ENCODE data around the gene MRPS23. TPM values are rescaled to one million over a fixed set of nuclear protein-coding genes. Genes with fewer than 3 reads are reported as not detected.

The MRPS23 gene
- total RNA-seq, 1 donor from 2014 or later: 6.9 TPM

DNA sequence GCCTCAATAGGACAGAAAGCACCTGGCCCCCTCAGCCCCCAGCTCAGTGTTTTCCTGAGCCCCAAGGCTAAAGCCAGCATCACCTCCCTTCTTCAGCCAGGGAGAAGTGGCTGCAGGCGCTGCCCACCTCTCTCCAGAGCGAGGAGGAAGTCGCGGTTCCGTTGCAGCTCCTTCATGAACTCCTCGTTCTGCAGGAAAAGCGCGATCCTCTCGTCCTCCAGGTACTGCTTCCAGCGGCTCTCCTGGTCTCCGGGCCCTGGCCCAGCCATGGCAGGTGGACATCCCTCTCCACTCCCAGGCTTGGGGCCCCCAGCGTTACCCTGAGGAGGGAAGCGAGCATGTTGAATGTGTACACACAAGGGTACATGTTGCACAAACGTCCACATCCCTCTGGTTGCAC, 22.7 kb upstream of the MRPS23 start:
- H3K27me3 ChIP-seq: no peaks in the 10 kb centered on the region
- DNase-seq (ENCODE audit: extremely low spot score in 2 of 2): no peak
- H3K9me3 ChIP-seq: no peaks in the 10 kb centered on the region
- peaks cover 81% of the 10 kb centered on the region for H3K4me1 ChIP-seq
- H3K4me3 ChIP-seq: no peak overlapping the region
- TF ChIP-seq, protein P1, sequence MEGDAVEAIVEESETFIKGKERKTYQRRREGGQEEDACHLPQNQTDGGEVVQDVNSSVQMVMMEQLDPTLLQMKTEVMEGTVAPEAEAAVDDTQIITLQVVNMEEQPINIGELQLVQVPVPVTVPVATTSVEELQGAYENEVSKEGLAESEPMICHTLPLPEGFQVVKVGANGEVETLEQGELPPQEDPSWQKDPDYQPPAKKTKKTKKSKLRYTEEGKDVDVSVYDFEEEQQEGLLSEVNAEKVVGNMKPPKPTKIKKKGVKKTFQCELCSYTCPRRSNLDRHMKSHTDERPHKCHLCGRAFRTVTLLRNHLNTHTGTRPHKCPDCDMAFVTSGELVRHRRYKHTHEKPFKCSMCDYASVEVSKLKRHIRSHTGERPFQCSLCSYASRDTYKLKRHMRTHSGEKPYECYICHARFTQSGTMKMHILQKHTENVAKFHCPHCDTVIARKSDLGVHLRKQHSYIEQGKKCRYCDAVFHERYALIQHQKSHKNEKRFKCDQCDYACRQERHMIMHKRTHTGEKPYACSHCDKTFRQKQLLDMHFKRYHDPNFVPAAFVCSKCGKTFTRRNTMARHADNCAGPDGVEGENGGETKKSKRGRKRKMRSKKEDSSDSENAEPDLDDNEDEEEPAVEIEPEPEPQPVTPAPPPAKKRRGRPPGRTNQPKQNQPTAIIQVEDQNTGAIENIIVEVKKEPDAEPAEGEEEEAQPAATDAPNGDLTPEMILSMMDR (IDR thresholded peaks at IDR 0.05): no peak
- TF ChIP-seq POLR2A (IDR thresholded peaks at IDR 0.05): no peak
- TF ChIP-seq POLR2AphosphoS5 (IDR thresholded peaks at IDR 0.05; ENCODE audit: insufficient read depth in 1 of 2, low read depth in 1 of 2): no peak
- intact Hi-C loops (cut with DNase I): loop anchor here (5.0 kb wide), 1 partner anchor 115 kb away; the partner anchor contains the start of gene VEZF1
- H3K27ac ChIP-seq: peak overlapping the region; percentile 82
- peaks cover 0 to 11% of the 10 kb centered on the region in 2 donors for H3K36me3 ChIP-seq

DNA sequence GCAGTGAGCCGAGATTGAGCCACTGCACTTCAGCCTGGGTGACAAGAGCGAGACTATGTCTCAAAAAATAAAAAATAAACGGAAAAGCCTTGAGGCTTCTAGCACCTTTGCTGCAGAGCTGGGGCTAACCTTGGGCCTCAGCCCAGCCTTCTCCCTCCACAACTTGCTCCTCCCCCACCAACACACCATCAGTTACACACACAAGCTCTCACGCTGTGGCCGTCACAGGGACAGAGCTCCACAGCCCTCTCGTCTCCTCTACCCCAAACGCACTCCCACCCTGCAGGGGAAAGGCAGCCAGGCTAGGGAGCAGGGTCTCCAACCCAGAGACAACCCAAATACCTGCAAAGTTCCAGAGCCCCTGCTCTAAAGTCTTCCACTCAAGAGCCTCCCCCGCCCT, 22.0 kb upstream of the MRPS23 start:
- peaks cover 0 to 11% of the 10 kb centered on the region in 2 donors for H3K36me3 ChIP-seq
- H3K4me3 ChIP-seq: no peak overlapping the region
- no peaks in the 10 kb centered on the region for H3K9me3 ChIP-seq
- TF ChIP-seq POLR2AphosphoS5 (IDR thresholded peaks at IDR 0.05; ENCODE audit: insufficient read depth in 1 of 2, low read depth in 1 of 2) (no peak), POLR2A (IDR thresholded peaks at IDR 0.05) (no peak)
- TF ChIP-seq, protein P1 (IDR thresholded peaks at IDR 0.05): no peak
- intact Hi-C loops (cut with DNase I): loop anchor here (5.0 kb wide), 1 partner anchor 115 kb away; the partner anchor contains the start of gene VEZF1
- H3K4me1 ChIP-seq: peaks cover 86% of the 10 kb centered on the region
- peak overlapping the region; percentile 2 for H3K27ac ChIP-seq
- no peaks in the 10 kb centered on the region for H3K27me3 ChIP-seq
- DNase-seq (ENCODE audit: extremely low spot score in 2 of 2): no peak

DNA sequence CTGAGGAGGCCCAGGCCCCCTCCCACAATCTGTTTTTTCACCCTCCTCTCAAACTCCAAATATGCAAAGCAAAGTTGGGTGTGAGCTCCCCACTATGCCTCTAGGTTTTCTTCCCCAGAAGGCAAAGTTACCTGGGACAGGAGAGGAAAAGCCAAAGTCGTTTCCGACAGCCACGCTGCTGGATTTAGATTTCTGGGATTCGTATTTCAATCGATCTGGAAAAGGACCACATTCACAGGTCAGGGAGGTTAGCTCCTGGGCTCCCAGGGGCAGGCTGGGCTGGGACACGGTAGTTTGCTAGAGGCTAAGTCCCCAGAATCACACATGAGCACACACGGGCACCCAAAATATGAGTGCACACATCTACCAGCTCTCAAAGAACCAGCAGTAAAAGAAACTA, 21.3 kb upstream of the MRPS23 start:
- Histone ChIP-seq H3K4me1 (peaks cover 80% of the 10 kb centered on the region), H3K4me3 (no peak overlapping the region), H3K27ac (no peak overlapping the region), H3K36me3 (peaks cover 0 to 11% of the 10 kb centered on the region in 2 donors), H3K9me3 (no peaks in the 10 kb centered on the region), H3K27me3 (no peaks in the 10 kb centered on the region)
- intact Hi-C loops (cut with DNase I): loop anchor here (5.0 kb wide), 1 partner anchor 116 kb away; the partner anchor contains the start of gene VEZF1
- TF ChIP-seq POLR2A (IDR thresholded peaks at IDR 0.05) (no peak), POLR2AphosphoS5 (IDR thresholded peaks at IDR 0.05; ENCODE audit: insufficient read depth in 1 of 2, low read depth in 1 of 2) (no peak)
- TF ChIP-seq, protein P1 (IDR thresholded peaks at IDR 0.05): no peak
- DNase-seq (ENCODE audit: extremely low spot score in 2 of 2): no peak

DNA sequence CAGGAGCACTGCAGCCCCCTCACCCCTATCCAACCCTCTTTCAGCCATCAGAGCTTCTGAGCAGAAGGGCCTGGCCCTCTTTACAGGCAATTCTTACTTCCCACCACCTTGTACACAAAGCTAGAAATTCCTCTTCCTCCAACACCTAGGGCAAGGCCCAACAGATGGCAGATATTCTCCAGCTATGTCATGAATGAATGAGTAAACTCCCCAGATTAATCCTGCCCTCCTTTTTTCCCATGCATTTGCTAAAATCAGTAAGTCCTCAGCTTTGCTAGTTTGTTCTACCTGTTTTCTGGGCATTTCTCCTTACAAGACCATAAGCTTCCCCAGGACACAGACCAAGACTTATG, 20.4 kb upstream of the MRPS23 start:
- Histone ChIP-seq H3K27me3 (no peaks in the 10 kb centered on the region), H3K4me1 (peaks cover 71% of the 10 kb centered on the region), H3K36me3 (peaks cover 0 to 18% of the 10 kb centered on the region in 2 donors), H3K9me3 (no peaks in the 10 kb centered on the region), H3K27ac (peak overlapping the region; percentile 88), H3K4me3 (no peak overlapping the region)
- TF ChIP-seq, protein P1 (IDR thresholded peaks at IDR 0.05): no peak
- no peak for TF ChIP-seq POLR2AphosphoS5 (IDR thresholded peaks at IDR 0.05; ENCODE audit: insufficient read depth in 1 of 2, low read depth in 1 of 2)
- TF ChIP-seq POLR2A (IDR thresholded peaks at IDR 0.05): no peak
- no peak for DNase-seq (ENCODE audit: extremely low spot score in 2 of 2)
- intact Hi-C loops (cut with DNase I): loop anchor here (5.0 kb wide), 1 partner anchor 117 kb away; the partner anchor contains the start of gene VEZF1

DNA sequence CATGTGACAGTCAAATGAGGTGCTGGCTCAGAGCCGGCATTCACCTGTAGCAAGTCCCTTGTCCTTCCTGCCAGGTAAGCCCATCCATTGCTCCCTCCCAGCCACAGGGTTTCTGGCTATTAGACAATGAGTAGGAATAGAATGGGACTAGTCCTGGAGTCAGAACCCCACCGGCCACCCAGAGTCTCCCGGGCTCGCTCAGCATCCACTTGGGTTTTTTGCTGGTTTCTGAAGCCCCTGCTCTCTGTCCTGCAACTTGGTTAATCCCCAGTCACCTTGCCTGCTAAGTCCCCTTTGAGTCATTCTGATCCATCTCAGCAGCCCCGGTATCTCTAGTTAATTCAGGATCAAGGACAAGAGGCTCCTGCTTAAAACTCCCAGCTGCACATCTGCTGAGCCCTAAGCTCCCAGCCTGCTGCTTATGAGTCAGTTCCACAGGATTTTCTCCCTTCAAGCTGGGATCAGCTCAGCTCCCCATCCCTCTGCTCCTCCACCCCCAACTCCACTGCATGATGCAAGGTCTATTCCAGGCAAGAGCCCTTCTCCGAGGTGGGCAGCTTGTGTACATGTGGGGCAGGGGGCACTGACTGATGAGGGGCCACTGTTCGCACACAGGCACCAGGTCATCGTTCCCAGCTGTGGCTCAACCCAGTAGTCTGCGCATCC, 19.9 kb upstream of the MRPS23 start:
- Histone ChIP-seq H3K4me3 (no peak overlapping the region), H3K27me3 (no peaks in the 10 kb centered on the region), H3K9me3 (no peaks in the 10 kb centered on the region), H3K4me1 (peaks cover 66% of the 10 kb centered on the region), H3K36me3 (peaks cover 0 to 23% of the 10 kb centered on the region in 2 donors), H3K27ac (peak overlapping the region; percentile 88)
- no peak for TF ChIP-seq POLR2AphosphoS5 (IDR thresholded peaks at IDR 0.05; ENCODE audit: insufficient read depth in 1 of 2, low read depth in 1 of 2)
- no peak for TF ChIP-seq POLR2A (IDR thresholded peaks at IDR 0.05)
- TF ChIP-seq, protein P1 (IDR thresholded peaks at IDR 0.05): no peak
- intact Hi-C loops (cut with DNase I): loop anchor here (5.0 kb wide), 1 partner anchor 118 kb away; the partner anchor contains the start of gene VEZF1
- DNase-seq (ENCODE audit: extremely low spot score in 2 of 2): no peak
